H1 (cell line): Measurements from ENCODE around the gene OR8B12. TPM values are rescaled to one million over a fixed set of nuclear protein-coding genes. Genes with fewer than 3 reads are reported as not detected.

Experiments used
- BCL11A ChIP-seq, 2 experiments: IDR thresholded peaks; one replicate each; pipeline ENCODE4 v1.6.1; 2011; ENCODE audit warnings: low read depth in 2 of 2, low read length in 2 of 2, mild to moderate bottlenecking in 2 of 2
- CBX5 ChIP-seq: fragments of 300-800, 300-1000 bp; sonication (generic); IDR thresholded peaks from 2 replicates; pipeline ENCODE4 v1.7.1; 2016; ENCODE audit warnings: antibody characterized with exemption, low read length, low read depth
- CEBPB ChIP-seq: IDR thresholded peaks from 2 replicates; pipeline ENCODE4 v1.6.1; 2012; ENCODE audit warnings: low read depth, low read length
- CHD7 ChIP-seq: fragments of 300-600 bp; sonication (generic); IDR thresholded peaks from 2 replicates; pipeline ENCODE4 v1.7.1; 2012; ENCODE audit warnings: low read length, moderate library complexity, mild to moderate bottlenecking, inconsistent platforms; ENCODE audit not compliant: insufficient replicate concordance
- GABPA ChIP-seq: IDR thresholded peaks from 2 replicates; pipeline ENCODE4 v1.6.1; 2011; ENCODE audit warnings: mild to moderate bottlenecking, low read length, moderate library complexity, borderline replicate concordance; ENCODE audit not compliant: insufficient read depth
- GTF2F1 ChIP-seq: IDR thresholded peaks from 2 replicates; pipeline ENCODE4 v1.6.1; 2012; ENCODE audit warnings: low read depth, low read length, improper control_type of control experiment, borderline replicate concordance
- SIX5 ChIP-seq: IDR thresholded peaks from 2 replicates; pipeline ENCODE4 v1.6.1; 2011; ENCODE audit warnings: mild to moderate bottlenecking, low read depth, low read length
- SP2 ChIP-seq: IDR thresholded peaks from 2 replicates; pipeline ENCODE4 v1.6.1; 2012; ENCODE audit warnings: mild to moderate bottlenecking, low read length, inconsistent platforms
- ZNF274 ChIP-seq: IDR thresholded peaks from 2 replicates; pipeline ENCODE4 v1.7.0; 2012; ENCODE audit warnings: low read length, borderline replicate concordance; ENCODE audit errors: extremely low read depth
- polyA plus RNA-seq, 7 experiments: library from polyadenylated mRNA; depleted of rRNA in 3 of 7; stranded (reverse) in 5 of 7; unstranded in 2 of 7; fragments of >200 nt in 5 of 7; fragments of 200-250 nt in 2 of 7; gene quantifications; 1 replicate in 5 of 7; 2 replicates in 1 of 7; 4 replicates in 1 of 7; pipeline versions ENCODE4 v1.2.1 to v1.2.3, GENCODE V29; 2011 to 2013; ENCODE audit warnings: missing spikeins in 2 of 7, mixed read lengths in 2 of 7
- total RNA-seq: library from RNA; stranded (reverse); fragmentation: NEBNext Ultra II Directional; extraction: Animal tissue kit (Norgen Biotek cat#: 25700); gene quantifications from 2 replicates; pipeline ENCODE4 v1.2.1, GENCODE V29; 2021
- TF ChIP-seq, protein P1 (sequence below), 3 experiments: IDR thresholded peaks; 1 replicate in 2 of 3; 2 replicates in 1 of 3; pipeline versions ENCODE4 v1.5.1 to v1.6.1; 2011; ENCODE audit warnings: low read length in 3 of 3, mild to moderate bottlenecking in 3 of 3, inconsistent platforms in 2 of 3, low read depth in 1 of 3, moderate library complexity in 1 of 3; ENCODE audit not compliant: insufficient read depth in 1 of 3; ENCODE audit errors: control extremely low read depth in 1 of 3

OR8B12 gene
- total and polyA plus RNA-seq, 2 of the 8 experiments (the other 6 are each of a cell fraction or from before 2014, with no cell fraction given) = not detected

DNA sequence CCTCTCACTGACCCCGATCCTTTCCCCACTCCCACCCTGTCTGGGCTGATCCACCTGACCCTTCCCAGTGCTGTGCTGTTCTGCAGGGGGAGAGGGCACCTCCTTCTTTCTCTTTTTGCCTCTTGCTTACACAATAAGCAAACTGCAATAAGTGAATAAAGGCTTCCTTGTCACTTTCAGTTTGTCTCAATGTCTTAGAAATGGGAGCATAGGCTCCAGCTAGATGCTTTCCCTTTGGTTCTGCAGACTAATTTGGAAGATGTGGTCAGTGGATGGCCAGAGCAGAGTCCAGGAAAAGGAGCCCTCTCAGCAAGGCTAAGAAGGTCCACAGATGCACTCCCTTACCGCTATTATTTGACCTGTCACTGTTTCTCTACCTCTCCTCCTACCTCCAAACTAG is 9.4 kb downstream of the OR8B12 start (continued):
- TF ChIP-seq CHD7 (no peak), SP2 (no peak), ZNF274 (no peak), BCL11A (IDR thresholded peaks at IDR 0.05; ENCODE audit: low read depth in 2 of 2, low read length in 2 of 2) (no peak), CEBPB (no peak), GABPA (no peak), GTF2F1 (no peak), CBX5 (no peak), SIX5 (no peak)
- TF ChIP-seq, protein P1, sequence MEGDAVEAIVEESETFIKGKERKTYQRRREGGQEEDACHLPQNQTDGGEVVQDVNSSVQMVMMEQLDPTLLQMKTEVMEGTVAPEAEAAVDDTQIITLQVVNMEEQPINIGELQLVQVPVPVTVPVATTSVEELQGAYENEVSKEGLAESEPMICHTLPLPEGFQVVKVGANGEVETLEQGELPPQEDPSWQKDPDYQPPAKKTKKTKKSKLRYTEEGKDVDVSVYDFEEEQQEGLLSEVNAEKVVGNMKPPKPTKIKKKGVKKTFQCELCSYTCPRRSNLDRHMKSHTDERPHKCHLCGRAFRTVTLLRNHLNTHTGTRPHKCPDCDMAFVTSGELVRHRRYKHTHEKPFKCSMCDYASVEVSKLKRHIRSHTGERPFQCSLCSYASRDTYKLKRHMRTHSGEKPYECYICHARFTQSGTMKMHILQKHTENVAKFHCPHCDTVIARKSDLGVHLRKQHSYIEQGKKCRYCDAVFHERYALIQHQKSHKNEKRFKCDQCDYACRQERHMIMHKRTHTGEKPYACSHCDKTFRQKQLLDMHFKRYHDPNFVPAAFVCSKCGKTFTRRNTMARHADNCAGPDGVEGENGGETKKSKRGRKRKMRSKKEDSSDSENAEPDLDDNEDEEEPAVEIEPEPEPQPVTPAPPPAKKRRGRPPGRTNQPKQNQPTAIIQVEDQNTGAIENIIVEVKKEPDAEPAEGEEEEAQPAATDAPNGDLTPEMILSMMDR (IDR thresholded peaks at IDR 0.05; ENCODE audit: control extremely low read depth in 1 of 3, insufficient read depth in 1 of 3, low read depth in 1 of 3, low read length in 3 of 3) = no peak
